GM21576 (cell line): ENCODE results near the gene ARSG.
"Not testable (repeated sequence)": the region's sequence is repeated elsewhere in the genome, so short reads cannot be mapped to it uniquely, and the experiment has no call there.

ENCODE experiments used
- ATAC-seq: cut with Tn5 transposase; IDR thresholded peaks from one replicate; pipeline ENCODE4 v1.9.1; 2021; ENCODE audit warnings: mild to moderate bottlenecking, moderate library complexity; ENCODE audit not compliant: unreplicated experiment

The ARSG gene

DNA sequence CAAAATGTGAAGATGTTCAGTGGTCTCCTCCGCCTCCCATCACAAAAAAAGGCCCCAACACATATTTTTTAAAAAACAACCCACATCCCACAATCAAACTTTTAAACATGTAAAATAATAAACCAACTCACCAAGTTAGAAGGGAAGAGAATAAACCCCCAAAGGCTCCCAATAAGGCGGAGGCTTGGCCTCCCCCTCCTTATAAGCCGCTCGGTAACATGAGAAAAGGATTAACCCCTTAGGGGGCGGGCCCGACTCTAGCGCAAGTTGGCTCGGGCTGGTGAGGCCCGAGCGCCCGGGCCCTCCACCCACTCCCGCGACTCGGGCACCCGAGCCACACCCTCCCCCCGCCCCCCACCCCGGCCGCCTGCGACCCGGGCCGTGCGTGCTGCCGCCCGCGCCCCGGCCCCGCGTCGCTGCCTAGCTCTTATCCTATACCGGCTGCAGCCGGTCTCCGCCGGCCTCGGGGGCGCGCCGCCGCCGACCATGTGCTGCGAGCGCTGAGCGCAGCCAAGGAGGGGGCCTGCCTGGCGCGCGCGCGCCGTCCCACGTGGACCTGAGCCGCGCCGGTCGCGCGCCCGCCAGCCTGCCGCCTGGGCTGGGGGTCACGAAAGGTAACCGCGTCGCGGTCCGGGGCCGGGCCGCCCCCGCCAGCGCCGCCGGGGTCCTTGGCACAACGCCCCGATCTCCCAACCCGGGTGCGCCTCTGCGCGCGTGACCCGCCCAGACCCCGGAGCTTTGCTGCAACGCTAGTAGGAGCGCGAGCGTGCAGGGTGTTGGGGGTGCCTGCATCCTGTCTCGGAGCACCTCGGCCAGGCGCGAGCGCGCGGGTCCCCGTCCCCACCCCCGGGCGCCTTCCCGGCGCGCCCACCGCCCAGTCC, at the start of gene ARSG, which contains the start of gene SLC16A6:
TSS of gene ARSG (plus strand) at position 541 of the 881 bp plus-strand sequence. CDS start 15,999 bp downstream, outside the sequence.
TSS of gene SLC16A6 (minus strand) at position 173 of the 881 bp plus-strand sequence. CDS start 12,807 bp downstream, outside the sequence.
- peak; percentile 33 for ATAC-seq

DNA sequence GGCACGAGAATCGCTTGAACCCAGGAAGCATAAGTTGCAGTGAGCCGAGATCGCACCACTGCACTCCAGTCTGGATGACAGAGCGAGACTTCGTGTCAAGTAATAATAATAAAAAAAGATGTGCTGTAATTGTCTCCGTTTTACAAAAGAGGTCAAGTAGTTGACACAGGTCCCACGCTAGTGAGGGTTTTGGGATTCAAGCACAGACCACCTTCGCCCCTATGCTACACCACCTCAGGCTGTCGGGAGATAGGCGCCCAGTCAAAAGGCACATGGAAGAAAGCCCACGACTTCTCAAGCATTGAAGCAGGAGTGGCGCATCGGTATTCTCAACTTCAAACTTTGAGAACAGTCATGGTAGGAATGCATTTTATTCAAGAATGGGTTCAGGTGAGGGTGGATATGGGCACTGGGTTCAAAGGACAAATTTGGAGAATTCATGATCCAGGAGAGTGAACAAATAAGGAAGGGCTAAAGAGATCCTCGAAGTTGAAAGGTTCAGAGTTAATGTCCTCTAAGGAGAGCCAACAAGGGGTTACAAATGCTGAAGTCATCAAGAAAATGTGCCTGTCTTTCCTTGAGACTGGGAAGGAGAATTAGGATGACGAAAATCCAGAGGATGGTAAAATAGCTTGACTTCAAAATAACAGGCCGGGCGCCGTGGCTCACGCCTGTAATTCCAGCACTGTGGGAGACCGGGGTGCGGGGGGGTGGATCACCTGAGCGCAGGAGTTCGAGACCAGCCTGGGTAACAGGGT, 44.8 kb upstream of the ARSG start:
- no peak for ATAC-seq

DNA sequence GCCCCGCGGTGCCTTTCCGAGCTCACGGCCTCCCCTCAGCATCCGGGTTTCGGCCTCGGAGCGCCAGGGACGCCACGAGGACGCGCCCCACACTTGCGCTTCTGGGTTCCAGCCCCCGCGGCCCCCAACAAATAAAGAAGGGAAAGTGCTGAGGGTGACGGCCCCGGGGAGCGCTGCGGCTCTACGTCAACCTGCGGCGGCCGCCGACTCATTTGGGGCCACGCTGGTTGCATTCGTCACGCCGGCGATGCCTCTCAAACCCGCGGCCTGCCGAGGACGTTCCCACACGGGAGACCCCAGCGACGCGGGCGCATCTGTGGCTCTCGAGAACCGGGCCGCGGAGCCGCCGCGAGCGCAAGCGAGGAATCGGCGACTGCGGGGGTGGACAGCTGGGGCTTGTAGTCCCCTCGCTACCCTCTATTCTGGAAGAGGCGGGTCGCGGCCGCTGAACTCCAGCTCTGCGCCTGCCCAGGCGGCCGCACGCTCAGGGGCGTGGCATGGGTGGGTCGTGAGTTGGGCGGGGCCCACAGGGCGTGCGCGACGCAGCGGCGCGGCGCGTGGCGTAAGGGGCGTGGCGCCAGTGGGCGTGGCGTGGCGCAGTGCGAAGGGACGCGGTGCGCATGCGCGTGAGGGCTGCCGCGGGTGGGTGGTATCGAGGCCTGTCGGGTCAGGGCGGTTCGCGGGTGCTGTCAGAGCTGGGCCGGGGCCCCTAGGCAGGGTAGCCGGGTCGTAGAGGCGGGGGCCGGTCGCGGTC, 43.7 kb upstream of the ARSG start, which contains the start of gene AMZ2:
TSS of gene AMZ2 (plus strand) at position 599 of the 754 bp plus-strand sequence. CDS start 2,145 bp downstream, outside the sequence.
- ATAC-seq = peak; percentile 84

DNA sequence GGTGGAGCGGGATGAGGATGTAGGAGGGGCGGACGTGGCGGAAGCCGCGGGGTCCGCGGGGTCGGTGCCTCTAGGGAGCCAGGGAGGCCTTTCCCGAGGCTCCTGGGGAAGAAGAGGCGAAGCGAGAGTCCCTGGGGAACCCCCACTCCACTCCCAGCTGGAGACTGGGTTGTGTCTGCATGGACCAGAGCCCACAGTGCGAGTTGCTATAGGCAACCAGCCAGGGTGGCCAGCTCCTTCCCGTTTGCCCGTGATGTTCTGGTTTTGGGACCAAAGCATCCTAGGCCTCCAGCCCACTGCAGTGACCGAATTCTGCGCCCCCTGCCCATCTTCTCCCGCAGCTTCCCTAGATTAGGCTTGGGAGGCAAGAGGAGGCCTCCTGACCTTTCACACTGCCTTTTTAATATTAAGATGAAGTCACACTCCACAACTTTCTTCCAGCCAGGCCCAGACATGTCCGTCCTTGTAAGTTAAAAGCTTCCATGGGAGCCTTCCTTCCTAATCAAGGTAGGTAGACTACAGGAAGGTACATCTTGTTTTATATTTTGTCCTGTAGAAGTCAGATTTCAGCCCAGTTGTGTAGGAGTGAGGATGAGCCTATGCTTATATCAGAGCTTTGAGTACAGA, 43.0 kb upstream of the ARSG start:
- ATAC-seq = peak; percentile 29

DNA sequence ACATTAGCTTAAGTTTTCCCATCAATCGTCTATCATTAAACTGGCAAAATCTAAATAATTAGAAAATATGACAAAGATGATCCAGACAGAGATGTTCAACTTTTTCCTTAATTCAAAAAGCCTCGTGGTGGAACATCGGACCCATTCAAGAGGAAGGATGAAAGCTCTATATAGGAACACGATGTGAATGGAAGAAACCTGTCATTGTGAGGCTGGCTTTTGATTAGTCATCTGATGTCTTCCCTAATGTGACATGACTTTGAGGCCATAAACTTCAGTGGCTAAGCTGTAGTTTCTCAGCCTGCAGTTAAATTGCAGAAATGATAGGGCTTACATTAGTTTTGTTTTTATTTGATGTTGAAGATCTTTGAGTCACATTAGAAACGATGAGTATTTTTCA, 42.4 kb upstream of the ARSG start:
- no peak for ATAC-seq

DNA sequence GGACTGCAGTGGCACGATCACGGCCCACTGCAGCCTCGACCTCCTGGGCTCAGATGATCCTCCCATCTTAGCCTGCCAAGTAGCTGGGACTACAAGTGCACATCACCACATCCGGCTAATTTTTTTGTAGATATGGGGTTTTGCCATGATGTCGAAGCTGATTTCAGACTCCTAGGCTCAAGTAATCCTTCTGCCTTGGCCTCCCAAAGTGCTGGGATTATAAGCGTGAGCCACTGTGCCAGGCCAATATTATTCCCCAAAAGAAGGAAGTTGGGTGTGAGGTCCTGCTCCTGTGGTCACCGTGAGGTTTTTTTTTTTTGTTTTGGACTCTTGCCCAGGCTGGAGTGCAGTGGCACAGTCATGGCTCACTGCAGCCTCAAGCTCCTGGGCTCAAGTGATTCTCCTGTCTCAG, 41.9 kb upstream of the ARSG start:
- no peak for ATAC-seq

DNA sequence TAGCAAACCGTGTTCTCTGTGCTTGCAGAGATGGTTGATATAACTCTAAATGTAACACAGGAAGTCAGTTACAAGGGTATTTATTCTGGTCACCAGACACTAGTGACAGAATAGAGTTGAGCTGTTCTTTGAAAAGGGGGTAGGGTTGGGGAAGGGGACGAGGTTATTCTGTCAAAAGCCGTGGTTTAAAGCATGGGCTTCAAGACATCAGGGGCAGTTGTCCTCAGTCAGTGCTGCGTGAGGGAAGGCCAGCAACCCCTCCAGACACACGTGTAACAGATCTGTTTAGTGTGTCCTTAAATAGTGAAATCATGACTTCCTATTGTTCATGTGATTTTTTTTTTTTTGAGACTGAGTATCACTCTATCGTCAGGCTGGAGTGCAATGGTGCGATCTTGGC, 37.9 kb upstream of the ARSG start:
- not testable (repeated sequence) for ATAC-seq

DNA sequence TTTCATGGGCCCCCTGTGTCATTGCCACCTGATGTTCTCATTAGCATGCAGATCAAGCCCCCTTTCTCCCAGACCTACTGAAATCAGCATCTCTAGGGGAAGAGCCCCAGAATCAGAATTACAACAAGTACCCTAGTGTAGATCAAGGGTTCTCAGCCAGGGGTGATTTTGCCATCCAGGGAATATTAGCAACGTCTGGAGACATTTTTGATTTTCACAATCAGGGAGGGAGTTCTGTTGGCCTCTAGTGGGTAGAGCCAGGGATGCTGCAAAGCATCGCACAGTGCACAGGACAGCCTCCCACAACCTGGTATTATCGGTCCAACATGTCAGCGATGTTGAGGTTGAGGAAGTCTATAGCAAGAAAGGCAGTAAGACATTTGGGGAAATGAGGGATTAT, 36.1 kb upstream of the ARSG start:
- ATAC-seq = no peak

DNA sequence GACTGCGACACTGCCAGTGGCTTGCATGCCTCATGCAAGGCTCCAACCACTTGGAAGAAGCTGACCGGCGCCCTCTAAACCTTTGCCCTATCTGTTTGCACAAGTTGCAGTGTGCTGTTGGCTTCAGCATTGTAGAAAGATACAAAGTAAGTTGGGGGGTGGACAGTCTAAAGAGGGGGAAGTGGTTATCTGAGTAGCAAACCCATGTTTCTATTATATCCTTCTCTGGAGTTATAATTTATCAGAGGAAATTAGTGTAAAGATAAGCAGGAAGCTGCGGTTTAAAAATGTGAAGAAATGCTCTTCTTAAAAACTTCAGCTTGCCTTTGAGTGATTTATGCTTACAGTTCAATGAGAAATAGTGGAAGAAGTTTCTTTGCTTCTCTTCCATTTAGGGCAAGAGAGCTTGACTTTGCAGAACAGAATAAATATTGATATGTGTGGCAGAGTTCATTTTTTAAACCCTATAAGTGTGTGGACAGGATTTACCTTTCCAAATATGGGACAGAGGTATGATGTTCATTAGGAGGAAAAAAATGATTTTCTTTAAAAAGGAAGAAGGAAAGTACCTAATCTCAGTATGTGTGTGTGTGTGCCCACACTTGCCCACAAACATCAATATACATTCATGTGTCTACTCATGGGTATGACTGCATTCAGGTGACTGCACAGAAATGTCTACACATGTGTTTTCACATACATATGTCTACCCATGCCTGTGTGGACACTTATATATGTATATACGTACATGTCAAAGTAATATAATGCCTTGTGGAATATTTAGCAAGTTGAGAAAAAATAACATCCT, 35.4 kb upstream of the ARSG start:
- no peak for ATAC-seq

DNA sequence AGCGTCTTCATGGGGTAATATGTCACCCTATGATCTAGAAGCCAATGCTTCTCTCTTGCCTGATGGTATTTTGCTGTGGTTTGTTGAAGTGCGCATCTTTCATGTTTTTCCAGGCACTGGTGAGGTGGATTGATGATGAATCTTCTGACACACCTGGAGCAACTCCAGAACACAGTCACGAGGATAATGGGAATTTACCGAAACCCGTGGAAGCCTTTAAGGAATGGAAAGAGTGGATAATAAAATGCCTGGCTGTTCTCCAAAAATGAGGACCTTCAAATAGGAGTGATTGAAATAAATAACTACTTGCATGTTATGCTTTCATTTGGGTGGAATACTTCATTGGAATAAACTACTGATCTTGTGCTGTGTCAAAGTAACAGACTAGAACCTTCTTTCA, 34.6 kb upstream of the ARSG start:
- not testable (repeated sequence) for ATAC-seq

DNA sequence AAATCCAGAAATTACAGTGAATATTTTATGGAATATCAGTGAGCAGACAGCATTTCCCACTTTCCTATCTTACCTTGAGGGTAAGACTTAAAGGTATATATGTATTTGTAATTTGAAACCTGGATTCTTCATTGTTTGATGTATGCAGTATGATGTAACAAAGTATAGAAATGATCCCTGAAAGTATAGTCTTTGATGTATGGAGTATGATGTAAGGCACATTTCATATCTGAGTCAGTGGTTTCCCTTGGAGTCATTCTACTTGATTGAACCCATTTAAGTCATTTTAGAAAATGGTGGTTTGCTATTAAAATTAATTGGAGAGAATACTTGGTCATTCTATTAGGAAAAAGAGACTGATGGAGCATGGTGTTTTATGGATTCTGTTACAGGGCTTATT, 33.4 kb upstream of the ARSG start:
- no peak for ATAC-seq

DNA sequence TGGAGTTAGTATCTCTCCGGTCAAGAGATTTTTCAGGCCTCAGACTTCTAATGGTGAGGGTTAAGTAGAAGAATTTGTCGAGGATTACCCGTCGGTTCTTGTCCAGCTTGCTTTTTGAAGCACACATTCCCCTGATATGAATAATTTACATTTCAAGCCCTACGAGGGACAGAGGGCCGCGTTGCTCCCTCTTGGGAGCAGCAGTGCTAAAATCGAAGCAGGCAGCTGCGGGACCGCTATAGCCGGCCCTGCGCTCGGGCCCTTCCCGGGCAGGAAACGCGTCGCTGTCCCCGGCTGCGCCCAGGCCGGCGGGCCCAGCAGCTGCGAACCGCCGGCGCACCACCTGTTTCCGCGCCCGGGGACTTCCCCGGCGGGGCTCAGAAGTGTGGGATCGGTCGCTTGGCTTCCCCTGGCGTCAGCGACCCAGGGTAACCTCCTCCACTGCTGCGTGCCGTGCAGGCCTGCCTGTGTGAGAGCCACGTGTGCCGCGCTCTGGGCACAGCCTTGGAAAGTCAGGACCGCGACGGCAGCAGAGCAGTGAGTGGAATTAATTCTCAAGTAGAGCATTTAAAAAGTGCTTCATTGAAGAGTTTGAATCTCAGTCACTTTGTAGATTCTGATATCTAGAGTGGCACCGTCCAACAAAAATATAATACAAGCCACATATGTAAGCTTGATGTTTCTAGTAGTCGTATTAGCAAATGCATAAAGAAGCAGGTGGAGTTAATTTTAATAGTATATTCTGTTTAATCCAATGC, 32.2 kb upstream of the ARSG start:
- ATAC-seq = peak; percentile 90

DNA sequence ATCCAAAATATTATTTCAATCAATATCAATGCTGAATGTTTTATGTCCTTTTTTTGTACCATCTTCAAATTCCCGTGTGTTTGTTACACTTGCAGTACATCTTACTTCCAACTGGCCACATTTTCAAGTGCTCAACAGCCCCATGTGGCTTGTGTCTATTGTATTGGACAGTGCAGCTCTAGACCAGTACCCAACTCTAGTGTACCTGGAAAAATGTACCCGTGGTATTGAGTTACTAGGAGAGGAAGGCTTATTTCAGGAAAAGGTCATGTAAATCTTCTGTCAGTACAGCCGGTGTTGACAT, 31.7 kb upstream of the ARSG start:
- ATAC-seq = not testable (repeated sequence)

DNA sequence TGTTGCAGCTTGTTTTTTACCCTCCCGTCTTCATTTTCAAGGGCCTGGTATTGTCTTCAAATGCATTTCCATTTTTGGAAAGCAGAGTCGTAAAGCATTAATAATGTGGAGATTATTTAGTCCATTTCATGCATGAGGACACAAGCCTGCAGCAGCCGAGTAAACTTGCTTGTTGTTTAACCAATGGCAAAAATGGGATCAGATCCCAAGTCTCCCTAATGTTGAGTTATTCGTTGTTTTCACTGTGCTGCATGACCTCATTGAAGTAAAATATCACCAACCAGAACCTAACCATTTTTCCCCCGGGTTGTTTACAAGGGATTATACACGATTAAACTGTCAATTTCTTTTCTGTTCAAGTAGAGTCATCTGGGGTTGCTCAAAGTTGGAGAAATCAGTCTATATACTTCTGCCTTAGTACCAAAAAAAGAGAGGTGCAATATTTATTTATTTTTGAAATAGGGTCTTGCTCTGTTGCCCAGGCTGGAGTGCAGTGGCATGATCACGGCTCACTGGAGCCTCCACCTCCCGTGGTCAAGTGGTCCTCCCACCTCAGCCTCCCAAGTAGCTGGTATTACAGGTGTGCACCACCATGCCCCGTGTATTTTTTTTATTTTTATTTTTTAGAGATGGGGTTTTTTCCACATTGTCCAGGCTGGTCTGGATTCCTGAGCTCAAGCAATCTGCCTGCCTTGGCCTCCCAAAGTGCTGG, 31.1 kb upstream of the ARSG start:
- no peak for ATAC-seq

DNA sequence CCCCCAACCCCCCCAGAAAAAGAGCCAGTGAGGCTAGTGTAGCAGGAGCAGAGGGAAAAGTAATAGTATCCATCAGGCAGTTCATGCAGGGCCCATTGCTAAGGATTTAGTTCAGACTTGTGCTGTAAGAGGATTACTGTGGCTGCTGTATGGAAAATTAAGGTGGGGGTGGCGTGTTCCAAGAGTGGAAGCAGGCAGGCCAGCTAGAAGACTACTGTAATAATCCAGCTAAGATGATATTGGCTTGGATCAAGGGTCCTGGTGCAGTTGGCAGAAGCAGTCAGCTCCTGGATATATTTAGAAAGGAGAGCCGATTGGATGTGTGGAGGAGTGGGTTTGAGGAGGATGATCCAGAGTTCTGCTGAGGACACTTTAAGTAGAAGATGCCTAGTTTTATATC, 28.8 kb upstream of the ARSG start:
- not testable (repeated sequence) for ATAC-seq

DNA sequence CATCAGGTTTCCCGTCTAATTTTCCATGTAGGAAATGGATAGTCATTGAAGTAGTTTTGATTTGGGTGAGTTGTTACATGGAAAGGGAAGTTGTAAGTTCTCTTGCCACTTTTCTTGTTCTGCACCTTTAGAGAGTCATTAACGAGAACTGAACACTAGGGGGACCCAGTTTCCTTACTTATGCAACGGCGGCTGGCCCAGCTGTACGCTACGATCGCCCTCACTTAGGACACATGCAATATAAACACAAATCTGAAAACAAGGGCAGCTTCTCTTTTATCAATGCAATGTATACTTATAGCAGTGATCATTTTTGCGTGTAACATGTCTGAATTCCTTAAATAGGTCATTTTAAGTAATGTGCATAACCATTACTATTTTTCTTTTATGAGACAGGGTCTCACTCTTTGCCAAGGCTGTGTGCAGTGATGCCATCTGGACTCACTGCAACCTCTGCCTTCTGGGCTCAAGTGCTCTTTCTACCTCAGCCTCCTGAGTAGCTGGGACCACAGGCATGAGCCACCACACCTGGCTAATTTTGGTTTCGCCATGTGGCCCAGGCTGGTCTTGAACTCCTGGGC, 28.1 kb upstream of the ARSG start:
- ATAC-seq = not testable (repeated sequence)

DNA sequence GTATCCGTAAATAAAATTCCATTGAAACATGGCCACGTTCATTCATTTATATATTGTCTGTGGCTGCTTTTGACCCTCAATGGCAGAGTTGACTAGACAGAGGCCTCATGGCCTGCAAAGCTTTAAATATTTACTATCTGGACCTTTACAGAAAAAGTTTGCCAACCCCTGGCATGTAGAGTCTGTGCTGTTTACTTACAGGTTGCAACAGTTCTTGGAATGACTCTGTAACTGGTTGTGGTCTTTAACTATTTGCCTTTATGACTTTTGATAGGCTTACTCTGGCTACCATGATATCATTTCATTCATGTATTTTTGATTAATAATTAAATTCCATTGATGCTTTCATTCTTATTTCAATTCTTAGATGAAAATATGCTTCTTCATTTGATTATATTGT, 25.5 kb upstream of the ARSG start:
- not testable (repeated sequence) for ATAC-seq

DNA sequence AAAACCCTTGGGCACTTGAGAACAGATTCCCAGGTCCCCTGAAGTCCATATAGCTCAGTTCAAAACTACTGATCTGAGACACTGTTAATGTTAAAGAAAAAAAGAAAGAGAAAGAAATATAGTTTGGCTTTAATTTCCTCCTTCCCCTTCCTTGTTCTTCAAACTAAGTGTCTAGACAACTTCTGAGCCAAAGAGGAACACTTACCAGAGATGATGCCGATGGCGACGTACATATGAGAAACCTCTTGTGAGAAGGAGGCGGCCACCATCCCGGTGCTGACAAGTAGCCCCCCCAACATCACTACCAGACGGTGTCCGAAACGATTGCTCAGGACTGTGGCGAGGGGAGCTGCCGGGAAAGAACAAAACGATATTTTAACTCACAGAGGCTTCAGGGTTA, 17.6 kb upstream of the ARSG start:
- no peak for ATAC-seq
